Spinal cord (tissue), 10 donors: Measurements from ENCODE around the gene SAFB. TPM values are rescaled to one million over a fixed set of nuclear protein-coding genes. Genes with fewer than 3 reads are reported as not detected.

Experiments
- DNase-seq, 6 donors: peaks; one replicate each; pipeline versions ENCODE4 v3.0.0 to v3.0.0-alpha.2; 2013 to 2015; ENCODE audit warnings: low spot score in 6 of 6, low read depth in 4 of 6
- H3K27ac ChIP-seq: one replicate; pipeline ENCODE4 v1.5.1; 2013; ENCODE audit warnings: low read depth, low read length, control low read depth
- H3K27me3 ChIP-seq: one replicate; pipeline ENCODE4 v1.6.1; 2013; ENCODE audit warnings: low read length; ENCODE audit not compliant: control insufficient read depth, insufficient read depth
- H3K36me3 ChIP-seq: one replicate; pipeline ENCODE4 v1.6.1; 2013; ENCODE audit warnings: low read length; ENCODE audit not compliant: control insufficient read depth, insufficient read depth
- H3K4me1 ChIP-seq: one replicate; pipeline ENCODE4 v1.6.1; 2013; ENCODE audit warnings: low read length; ENCODE audit not compliant: control insufficient read depth, insufficient read depth
- H3K4me3 ChIP-seq: one replicate; pipeline ENCODE4 v1.5.1; 2013; ENCODE audit warnings: low read depth, low read length, control low read depth
- H3K9me3 ChIP-seq: one replicate; pipeline ENCODE4 v1.6.1; 2013; ENCODE audit warnings: low read length; ENCODE audit not compliant: control insufficient read depth, insufficient read depth
- WGBS: methylation state at CpG from one replicate; pipeline ENCODE4 v1.1.5; 2013; ENCODE audit warnings: missing lambda C conversion rate; ENCODE audit not compliant: insufficient coverage; 5-methylcytosine and 5-hydroxymethylcytosine counted together
- polyA plus RNA-seq, 2 donors: library from polyadenylated mRNA; unstranded; fragments of 120-200 nt; gene quantifications; one replicate each; pipeline ENCODE4 v1.2.1, GENCODE V29; 2013; ENCODE audit not compliant: insufficient read length in 2 of 2
- small RNA-seq: library from RNA; depleted of rRNA; stranded (forward); fragments of <200 nt; gene quantifications from one replicate; pipeline ENCODE3, GENCODE V24; 2014; ENCODE audit warnings: low replicate concordance
- total RNA-seq, 2 donors: library from RNA; depleted of rRNA in 1 of 2; stranded (reverse); fragments of 120-200 nt in 1 of 2; fragments of >200 nt in 1 of 2; gene quantifications; one replicate each; pipeline versions ENCODE4 v1.2.3 to v1.2.4, GENCODE V29; 2013 to 2014
- donor health status: healthy.

The SAFB gene
- total and polyA plus RNA-seq, 4 donors = 46.2 to 162 (median 99.0) TPM

- Histone ChIP-seq H3K36me3 (peaks cover 24% of the 10 kb centered on the region), H3K9me3 (no peaks in the 10 kb centered on the region), H3K27ac (no peak overlapping the region), H3K27me3 (no peaks in the 10 kb centered on the region), H3K4me1 (peaks cover 29% of the 10 kb centered on the region), H3K4me3 (no peak overlapping the region)
- no peak for DNase-seq
- WGBS = 91% methylated on average over 5 of the region's 8 CpGs
Measured at GRCh38 chr19:5717215-5717935, 94.5 kb downstream of the SAFB start.

Small RNAs within 50 kb of the gene (small RNA-seq; reads per million reads assigned to genes)
- gene SNRPEP4 = not detected

Other genes with a start within 250 kb of the SAFB start
- gene ZNRF4, start 167.7 kb upstream of the SAFB start, total RNA-seq = under 1 TPM in 1 of 2 donors, not detected in 1; 0.11 TPM
- gene ZNRF4, start 167.7 kb upstream of the SAFB start, polyA plus RNA-seq = under 1 TPM; 0.51 to 0.71 TPM
- gene TINCR, start 55.1 kb upstream of the SAFB start, total RNA-seq = 1 to 10 TPM in 1 of 2 donors, under 1 TPM in 1; 0.94 to 1.1 TPM
- 1 to 10 TPM; 4.2 to 5.1 TPM for gene TINCR, start 55.1 kb upstream of the SAFB start, polyA plus RNA-seq
- gene SAFB2, start 307 bp upstream of the SAFB start, total RNA-seq = 10 to 100 TPM; 36.6 to 49.1 TPM
- gene SAFB2, start 307 bp upstream of the SAFB start, polyA plus RNA-seq = 100 to 1,000 TPM in 1 of 2 donors, 10 to 100 TPM in 1; 85.7 to 122 TPM
- gene MICOS13, start 57.4 kb downstream of the SAFB start, total RNA-seq = 10 to 100 TPM; 27.2 to 83.1 TPM
- gene MICOS13, start 57.4 kb downstream of the SAFB start, polyA plus RNA-seq = 10 to 100 TPM; 74.5 to 74.8 TPM
- gene HSD11B1L, start 57.9 kb downstream of the SAFB start, total RNA-seq = 10 to 100 TPM; 27.7 to 28.5 TPM
- gene HSD11B1L, start 57.9 kb downstream of the SAFB start, polyA plus RNA-seq = 10 to 100 TPM; 67.1 to 71.1 TPM
- 1,000 to 10,000 TPM in 1 of 2 donors, 100 to 1,000 TPM in 1; 162 to 1,048 TPM for gene RPL36, start 67.2 kb downstream of the SAFB start, total RNA-seq
- 100 to 1,000 TPM; 682 to 689 TPM for gene RPL36, start 67.2 kb downstream of the SAFB start, polyA plus RNA-seq
- gene LONP1, start 97.1 kb downstream of the SAFB start, total RNA-seq = 10 to 100 TPM; 29.8 to 45.2 TPM
- gene LONP1, start 97.1 kb downstream of the SAFB start, polyA plus RNA-seq = 10 to 100 TPM; 72.6 to 79.7 TPM
- gene CATSPERD, start 97.6 kb downstream of the SAFB start, total RNA-seq = 1 to 10 TPM in 1 of 2 donors, not detected in 1; 3.6 TPM
- gene CATSPERD, start 97.6 kb downstream of the SAFB start, polyA plus RNA-seq = 1 to 10 TPM in 1 of 2 donors, under 1 TPM in 1; 0.59 to 2.8 TPM
- 1 to 10 TPM in 1 of 2 donors, under 1 TPM in 1; 0.20 to 2.6 TPM for gene PRR22, start 161.7 kb downstream of the SAFB start, total RNA-seq
- gene PRR22, start 161.7 kb downstream of the SAFB start, polyA plus RNA-seq = 1 to 10 TPM; 3.9 to 4.1 TPM
- 10 to 100 TPM in 1 of 2 donors, 1 to 10 TPM in 1; 9.5 to 21.5 TPM for gene DUS3L, start 168.1 kb downstream of the SAFB start, total RNA-seq
- 10 to 100 TPM; 22.9 to 31.0 TPM for gene DUS3L, start 168.1 kb downstream of the SAFB start, polyA plus RNA-seq
- gene NRTN, start 182.0 kb downstream of the SAFB start, total RNA-seq = under 1 TPM; 0.20 to 0.99 TPM
- gene NRTN, start 182.0 kb downstream of the SAFB start, polyA plus RNA-seq = under 1 TPM; 0.38 to 0.53 TPM
- gene FUT6, start 216.6 kb downstream of the SAFB start, total RNA-seq = not detected
- under 1 TPM in 1 of 2 donors, not detected in 1; 0.21 TPM for gene FUT6, start 216.6 kb downstream of the SAFB start, polyA plus RNA-seq
- gene FUT3, start 228.4 kb downstream of the SAFB start, total RNA-seq = not detected
- gene FUT3, start 228.4 kb downstream of the SAFB start, polyA plus RNA-seq = under 1 TPM; 0.26 to 0.32 TPM
- not detected for gene FUT5, start 247.5 kb downstream of the SAFB start, total RNA-seq
- not detected for gene FUT5, start 247.5 kb downstream of the SAFB start, polyA plus RNA-seq